Vagina (tissue), 2 donors: Measurements from ENCODE around the gene FGF12.

ENCODE experiments used
- POLR2A ChIP-seq, 2 donors: fragments of 450-650 bp; IDR thresholded peaks; one replicate each; pipeline ENCODE4 v1.6.1; 2017; ENCODE audit warnings: antibody characterized with exemption in 2 of 2, mild to moderate bottlenecking in 2 of 2, moderate library complexity in 2 of 2
- TF ChIP-seq, protein P1 (sequence below), 3 experiments: fragments of 450-650 bp in 2 of 3; fragments of 200-600 bp in 1 of 3; sonication (generic) in 1 of 3; IDR thresholded peaks; one replicate each; pipeline ENCODE4 v1.5.1; 2017 to 2019; ENCODE audit warnings: antibody characterized with exemption in 3 of 3, mild to moderate bottlenecking in 2 of 3, moderate library complexity in 2 of 3

DNA sequence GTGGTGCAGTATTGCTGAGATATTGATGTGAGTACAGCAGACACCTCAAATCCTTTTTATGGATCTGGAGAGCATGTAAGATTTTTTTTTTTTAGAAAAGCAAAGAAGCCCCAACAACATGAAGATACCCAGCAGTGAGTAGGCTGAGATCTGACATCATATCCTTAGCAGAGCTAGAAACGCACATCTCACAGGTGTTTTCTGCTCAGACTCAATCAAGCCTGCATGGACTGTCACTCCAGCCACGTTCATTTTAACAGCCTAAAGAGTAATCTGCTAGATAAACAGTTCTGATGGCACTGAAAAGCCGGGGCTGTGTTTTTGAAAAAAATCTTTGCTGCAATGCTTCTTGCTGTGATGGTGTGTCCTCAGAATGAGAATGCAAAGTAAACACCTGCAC lies 544.2 kb downstream of the FGF12 start:
- TF ChIP-seq POLR2A (IDR thresholded peaks at IDR 0.05), result no peak
- TF ChIP-seq, protein P1, sequence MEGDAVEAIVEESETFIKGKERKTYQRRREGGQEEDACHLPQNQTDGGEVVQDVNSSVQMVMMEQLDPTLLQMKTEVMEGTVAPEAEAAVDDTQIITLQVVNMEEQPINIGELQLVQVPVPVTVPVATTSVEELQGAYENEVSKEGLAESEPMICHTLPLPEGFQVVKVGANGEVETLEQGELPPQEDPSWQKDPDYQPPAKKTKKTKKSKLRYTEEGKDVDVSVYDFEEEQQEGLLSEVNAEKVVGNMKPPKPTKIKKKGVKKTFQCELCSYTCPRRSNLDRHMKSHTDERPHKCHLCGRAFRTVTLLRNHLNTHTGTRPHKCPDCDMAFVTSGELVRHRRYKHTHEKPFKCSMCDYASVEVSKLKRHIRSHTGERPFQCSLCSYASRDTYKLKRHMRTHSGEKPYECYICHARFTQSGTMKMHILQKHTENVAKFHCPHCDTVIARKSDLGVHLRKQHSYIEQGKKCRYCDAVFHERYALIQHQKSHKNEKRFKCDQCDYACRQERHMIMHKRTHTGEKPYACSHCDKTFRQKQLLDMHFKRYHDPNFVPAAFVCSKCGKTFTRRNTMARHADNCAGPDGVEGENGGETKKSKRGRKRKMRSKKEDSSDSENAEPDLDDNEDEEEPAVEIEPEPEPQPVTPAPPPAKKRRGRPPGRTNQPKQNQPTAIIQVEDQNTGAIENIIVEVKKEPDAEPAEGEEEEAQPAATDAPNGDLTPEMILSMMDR (IDR thresholded peaks at IDR 0.05), result no peak
